ENCODE results near the gene HAS3.
"Not testable (repeated sequence)": the region's sequence is repeated elsewhere in the genome, so short reads cannot be mapped to it uniquely, and the experiment has no call there.

The HAS3 gene

DNA sequence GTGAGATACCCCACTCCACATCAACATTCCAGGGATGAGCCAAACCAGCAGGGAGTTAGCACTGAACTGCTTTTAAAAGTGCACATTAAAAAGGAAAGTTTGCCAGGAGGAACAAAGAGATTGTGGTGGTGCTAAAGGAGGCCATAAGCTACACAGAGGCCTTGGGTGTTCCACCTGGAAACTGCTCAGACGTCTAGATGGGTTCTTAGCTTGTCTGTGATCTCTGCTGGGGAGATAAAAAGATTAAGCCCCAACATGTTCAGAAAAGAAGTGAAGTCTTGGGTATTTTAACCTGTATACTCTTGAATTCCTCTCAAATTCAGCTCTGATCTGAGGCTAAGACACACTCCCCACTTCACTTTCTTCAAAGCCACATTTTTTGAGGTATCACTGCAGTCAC lies 10.4 kb downstream of the HAS3 start:
- no peak for DNase-seq (ENCODE audit: low read depth in 4 of 4, low spot score in 1 of 4)

DNA sequence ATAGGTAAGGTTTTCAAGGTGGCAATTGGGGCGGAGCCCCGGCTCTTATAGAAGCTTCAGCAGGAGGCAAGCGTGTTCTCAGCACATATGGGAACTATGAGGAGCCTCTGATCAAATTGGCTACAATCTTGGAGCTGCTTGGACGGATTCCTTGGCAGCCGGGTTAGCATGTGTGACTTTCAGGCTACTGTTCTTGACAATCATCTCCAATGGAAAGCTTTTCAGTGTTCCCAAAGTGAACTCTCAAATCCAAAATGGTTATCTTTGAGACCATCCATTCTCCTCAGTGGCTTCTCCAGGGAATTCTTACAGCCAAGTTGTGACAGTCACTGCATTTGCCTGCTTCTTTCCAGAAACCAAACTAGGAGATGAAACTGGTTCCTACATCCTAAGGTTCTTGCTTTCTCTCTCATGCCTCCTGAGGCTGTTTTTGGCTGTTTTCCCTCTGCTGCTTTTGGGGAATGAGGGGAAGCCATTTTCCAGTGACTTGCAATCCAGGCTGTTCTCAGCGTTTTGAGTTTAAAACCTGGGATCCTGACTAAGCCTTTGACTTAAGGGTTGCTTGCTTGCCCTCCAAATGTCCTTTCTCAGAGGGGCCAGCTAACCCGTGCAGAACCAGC lies 10.9 kb downstream of the HAS3 start:
- no peak for DNase-seq (ENCODE audit: low read depth in 4 of 4, low spot score in 1 of 4)

DNA sequence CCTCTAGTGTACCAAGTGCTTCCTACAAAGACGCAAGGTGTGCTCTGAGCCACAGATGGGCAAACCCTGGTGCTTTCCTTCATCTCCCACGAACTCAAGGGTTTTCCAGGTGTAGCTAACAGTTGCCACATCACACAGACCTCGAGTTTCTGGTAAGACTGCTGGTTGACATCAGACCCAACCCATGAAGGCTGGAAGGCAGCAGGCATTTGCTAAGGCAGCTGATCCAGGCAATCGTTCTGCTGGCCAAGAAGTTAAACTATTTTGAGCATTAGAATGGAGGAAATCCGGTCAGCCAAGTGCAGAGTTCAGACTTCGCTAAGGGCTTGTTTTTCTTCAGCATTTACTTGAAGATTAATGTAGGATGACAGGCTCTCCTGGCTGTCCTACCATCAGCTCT lies 11.5 kb downstream of the HAS3 start:
- DNase-seq (ENCODE audit: low read depth in 4 of 4, low spot score in 1 of 4): no peak

DNA sequence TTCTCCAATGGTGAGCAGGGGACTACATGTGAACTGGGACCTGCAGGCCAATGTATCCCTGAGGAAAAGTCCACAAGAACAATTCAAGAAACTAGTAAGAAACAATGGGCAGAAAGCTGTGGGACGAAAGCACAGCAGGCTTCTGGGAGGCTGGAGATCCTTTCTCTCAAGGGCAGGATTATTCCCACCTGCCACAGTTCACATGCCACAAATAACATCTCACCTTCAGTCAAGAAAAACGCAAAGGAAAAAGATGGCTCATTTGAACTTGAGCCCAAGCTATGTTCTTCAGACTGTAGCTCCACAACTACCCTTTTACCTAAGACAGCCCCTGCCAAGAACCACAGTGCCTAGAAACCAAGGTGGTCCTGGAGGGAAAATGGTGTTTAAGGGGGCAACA lies 13.0 kb downstream of the HAS3 start:
- no peak for DNase-seq (ENCODE audit: low read depth in 4 of 4, low spot score in 1 of 4)

DNA sequence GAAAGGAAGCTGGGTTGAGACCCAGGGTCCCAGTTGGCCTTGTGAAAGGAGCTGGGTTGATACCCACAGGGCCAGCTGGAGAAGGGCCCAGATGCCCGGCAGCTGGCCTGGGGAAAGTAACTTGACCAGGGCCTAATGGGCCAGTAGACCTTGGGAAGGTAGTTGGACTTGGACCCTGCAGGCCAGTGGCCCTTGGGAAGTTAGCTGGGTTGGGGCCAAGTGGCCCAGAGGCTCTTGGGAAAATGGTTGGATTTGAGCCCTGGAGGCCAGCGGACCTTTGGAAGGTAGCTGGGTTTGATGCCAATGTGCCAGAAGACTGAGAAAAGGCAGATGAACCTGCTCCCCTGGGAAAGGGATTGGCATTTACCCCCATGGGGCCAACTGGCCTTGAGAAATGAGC lies 13.5 kb downstream of the HAS3 start:
- DNase-seq (ENCODE audit: low read depth in 4 of 4, low spot score in 1 of 4): no peak

DNA sequence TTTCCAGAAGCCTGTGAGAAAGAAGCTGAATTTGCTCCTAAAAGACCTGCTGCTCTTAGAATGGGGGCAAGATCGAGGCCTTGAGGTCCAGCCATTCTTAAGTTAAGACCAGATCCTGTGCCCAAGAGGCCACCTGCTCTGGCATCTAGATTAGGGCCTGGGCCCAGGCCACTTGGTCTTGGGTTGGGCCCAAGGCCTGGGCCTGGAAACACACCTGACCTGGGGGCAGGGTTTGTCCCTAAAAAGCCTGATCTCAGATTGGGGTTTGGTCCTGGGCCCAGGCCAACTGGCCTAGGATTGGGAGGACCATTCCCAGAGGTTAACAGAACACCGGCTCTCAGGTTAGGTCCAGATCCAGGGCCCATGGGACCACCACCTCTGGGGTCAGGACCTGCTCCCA lies 14.1 kb downstream of the HAS3 start:
- no peak for DNase-seq (ENCODE audit: low read depth in 4 of 4, low spot score in 1 of 4)

DNA sequence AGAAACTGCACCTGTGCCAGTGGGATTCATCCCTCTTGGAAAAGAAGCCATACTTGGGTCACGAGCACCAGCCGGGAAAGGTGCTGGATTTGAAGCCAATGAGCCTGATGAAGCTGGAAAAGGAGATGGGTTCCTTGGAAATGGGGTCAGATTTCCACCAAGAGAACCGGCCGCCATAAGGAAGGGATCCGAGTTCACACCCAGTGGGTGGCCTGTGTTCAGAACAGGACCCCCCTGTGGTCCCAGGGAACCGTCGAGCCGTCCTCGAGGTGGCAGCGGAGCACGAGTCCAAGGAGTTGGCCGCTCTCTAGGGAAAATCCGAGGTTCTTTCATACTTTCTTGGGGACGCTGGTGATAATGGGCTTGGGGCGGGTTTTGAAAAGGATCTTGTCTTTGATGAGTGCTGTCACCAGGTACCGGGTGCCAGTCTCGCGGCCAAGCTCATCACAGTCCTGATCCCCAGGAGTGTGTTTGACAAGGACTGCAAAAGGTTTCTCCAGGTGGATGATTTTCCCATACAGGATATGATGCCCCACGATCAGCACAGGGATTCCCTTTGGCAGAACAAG lies 14.7 kb downstream of the HAS3 start:
- no peak for DNase-seq (ENCODE audit: low read depth in 4 of 4, low spot score in 1 of 4)

DNA sequence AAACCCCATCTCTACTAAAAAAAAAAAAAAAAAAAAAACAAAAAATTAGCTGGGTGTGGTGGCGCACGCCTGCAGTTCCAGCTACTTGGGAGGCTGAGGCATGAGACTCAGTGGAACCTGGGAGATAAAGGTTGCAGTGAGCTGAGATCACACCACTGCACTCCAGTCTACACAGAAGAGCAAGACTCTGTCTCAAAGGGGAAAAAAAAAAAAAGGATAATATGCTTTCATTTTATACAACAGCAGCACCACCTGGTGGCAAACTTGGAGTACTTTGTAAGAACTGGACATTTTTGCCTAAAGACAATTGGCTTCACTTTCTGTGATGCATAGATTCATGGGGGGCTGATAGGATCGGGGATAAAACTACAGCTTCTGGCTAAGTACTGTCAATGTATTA lies 18.5 kb downstream of the HAS3 start:
- peak; percentile 26 to 47 (median 40) for DNase-seq (ENCODE audit: low read depth in 4 of 4, low spot score in 1 of 4)

DNA sequence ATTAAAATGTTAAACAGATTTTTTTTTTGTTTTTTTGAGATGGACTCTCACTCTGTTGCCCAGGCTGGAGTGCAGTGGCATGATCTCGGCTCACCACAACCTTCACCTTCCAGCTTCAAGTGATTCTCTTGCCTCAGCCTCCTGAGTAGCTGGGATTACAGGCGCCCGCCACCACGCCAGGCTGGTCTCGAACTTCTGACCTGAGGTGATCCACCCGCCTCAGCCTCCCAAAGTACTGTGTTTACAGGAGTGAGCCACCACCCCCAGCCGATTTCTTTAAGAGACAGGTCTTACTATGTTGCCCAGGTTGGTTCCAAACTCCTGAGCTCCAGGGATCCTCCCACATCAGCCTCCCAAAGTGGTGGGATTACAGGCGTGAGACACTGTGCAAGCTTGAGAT lies 19.0 kb downstream of the HAS3 start:
- DNase-seq (ENCODE audit: low read depth in 4 of 4, low spot score in 1 of 4): not testable (repeated sequence)

DNA sequence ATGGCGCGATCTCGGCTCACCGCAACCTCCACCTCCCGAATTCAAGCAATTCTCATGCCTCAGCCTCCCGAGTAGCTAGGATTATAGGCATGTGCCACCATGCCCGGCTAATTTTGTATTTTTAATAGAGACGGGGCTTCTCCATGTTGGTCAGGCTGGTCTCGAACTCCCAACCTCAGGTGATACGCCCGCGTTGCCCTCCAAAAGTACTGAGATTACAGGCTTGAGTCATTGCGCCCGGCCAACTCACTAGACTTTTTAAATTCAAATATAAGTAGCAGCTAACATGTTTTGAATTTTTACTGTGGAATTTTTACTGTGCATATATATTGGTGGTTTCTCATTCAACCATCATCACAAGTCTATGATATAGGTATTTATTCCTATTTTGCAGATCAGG lies 19.5 kb downstream of the HAS3 start:
- not testable (repeated sequence) for DNase-seq (ENCODE audit: low read depth in 4 of 4, low spot score in 1 of 4)

DNA sequence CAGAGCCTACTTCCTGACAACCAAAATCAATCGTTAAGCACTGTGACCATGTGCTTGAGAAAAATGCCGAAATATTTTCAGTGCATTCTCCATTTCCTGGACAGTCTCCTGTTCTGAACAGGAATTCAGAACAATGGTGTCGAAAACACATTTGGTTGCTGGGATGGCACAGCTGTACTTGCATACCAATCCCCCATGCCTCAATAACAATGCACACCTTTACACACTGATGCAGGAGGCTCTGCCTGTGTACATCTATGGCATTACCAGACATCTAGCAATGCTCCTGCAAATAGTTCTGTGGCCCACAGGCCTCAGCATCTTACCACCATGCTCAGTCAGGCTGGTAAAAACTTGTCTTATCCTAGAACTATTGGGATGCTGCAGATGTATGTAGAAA lies 20.8 kb downstream of the HAS3 start:
- DNase-seq (ENCODE audit: low read depth in 4 of 4, low spot score in 1 of 4): no peak

DNA sequence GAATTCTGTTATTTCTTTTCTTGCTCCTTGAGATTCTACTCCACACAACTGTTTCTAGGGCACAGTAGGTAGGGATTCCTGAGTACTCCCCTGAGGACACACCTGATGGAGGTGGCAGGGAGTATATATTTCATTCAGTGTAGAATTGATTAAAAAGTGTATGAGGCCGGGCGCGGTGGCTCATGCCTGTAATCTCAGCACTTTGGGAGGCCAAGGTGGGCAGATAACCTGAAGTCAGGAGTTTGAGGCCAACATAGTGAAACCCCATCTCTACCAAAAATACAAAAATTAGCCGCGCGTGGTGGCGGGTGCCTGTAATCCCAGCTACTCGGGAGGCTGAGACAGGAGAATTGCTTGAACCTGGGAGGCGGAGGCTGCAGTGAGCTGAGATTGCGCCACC lies 21.3 kb downstream of the HAS3 start:
- not testable (repeated sequence) for DNase-seq (ENCODE audit: low read depth in 4 of 4, low spot score in 1 of 4)

DNA sequence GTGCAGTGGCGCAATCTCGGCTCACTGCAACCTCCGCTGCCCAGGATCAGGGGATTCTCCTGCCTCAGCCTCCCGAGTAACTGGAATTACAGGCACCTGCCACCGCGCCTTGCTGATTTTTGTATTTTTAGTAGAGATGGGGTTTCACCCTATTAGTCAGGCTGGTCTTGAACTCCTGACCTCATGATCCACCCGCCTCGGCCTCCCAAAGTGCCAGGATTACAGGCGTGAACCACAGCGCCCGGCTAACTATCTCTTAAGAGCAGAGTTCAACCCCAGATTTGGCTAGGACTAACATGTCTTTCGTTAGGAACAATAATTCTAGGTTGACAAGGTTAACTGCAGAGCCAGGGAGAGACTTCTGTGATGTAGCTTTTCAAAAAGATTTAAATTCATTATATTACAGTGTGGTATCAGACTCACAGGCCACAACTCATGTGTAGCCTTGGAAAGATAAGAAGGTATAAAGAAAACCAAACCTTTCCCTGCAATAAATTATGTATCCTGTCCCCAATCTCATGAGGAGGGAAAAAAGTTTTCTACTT lies 22.6 kb downstream of the HAS3 start:
- DNase-seq (ENCODE audit: low read depth in 4 of 4, low spot score in 1 of 4): no peak

DNA sequence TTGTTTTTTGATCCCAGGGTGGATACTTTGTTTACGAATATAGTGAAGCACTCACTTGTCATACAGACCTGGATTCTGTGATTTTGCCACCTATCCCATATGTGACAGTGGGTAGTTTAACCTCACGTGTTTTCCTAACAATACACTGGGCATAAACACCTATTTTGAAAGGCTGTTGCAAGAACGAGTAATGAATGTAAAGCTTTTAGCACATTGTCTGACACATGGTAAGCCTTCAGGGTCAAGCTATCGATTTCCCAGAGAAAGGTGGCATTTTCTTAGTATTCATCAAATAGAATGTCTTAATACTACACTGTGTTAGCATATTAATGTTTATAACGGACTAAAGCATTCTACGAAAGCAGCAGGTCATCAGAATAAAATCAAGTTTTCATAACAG lies 25.0 kb downstream of the HAS3 start:
- no peak for DNase-seq (ENCODE audit: low read depth in 4 of 4, low spot score in 1 of 4)

DNA sequence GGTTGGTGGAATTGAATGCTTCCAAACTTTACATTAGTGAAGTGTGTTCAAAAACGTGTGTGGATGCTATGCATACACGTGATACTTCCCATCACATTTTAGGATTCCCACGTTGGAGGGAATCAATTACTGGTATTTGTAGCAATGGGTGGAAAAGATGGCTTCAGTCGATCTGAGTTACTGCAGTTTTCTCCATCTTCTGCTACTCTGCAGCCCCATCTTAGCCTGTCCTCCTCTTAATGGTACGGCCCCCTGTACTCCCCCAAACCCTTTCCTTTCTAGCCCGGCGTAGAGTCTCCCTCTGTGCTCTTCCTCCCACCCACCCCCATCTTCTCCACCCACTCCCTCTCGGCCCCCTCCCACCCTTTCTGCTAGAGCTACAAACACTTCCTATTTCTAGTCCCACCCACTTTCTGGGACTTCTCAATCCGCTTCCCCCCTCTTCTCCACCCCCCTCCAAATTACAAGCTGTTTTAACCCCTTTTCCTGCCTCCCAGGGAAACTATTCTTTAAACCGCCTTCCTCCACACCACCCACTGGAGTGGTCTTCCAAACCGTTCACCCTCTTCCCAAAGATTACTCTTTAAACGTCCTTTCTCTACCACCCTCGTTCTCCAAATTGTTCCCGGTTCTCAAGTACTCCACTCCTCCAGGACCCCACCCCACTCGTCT lies 25.9 kb downstream of the HAS3 start:
- no peak for DNase-seq (ENCODE audit: low read depth in 4 of 4, low spot score in 1 of 4)

DNA sequence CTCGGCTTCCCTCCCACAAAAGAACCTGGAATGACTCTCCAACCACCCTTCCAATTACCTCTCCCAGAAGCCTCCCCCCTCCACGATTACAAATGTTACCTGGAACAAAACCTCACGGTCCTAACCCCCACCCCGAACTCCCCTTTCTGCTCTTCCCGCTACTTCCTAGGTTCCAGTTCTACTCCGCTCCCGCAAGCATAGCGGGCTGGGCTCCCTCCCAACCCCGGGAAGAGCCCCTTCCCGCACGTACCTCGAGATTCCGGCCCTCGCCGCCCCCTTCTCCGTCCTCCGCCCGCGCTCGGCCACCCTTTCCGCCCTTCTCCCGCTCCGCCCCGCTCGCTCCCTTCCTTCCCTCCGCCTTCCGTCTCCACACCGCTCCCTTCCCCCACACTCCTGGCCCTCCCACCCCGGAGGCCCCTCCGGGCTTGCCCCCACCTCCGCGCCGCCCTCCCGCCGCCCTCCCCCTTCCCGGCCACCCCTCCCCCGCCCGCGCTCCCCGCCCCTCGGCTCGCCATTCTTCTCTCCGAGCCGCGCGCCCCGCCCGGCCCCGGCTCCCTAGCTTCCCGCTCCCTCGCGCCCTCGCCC lies 26.5 kb downstream of the HAS3 start:
- DNase-seq (ENCODE audit: low read depth in 4 of 4, low spot score in 1 of 4): peak; percentile 49 to 85 (median 68)

DNA sequence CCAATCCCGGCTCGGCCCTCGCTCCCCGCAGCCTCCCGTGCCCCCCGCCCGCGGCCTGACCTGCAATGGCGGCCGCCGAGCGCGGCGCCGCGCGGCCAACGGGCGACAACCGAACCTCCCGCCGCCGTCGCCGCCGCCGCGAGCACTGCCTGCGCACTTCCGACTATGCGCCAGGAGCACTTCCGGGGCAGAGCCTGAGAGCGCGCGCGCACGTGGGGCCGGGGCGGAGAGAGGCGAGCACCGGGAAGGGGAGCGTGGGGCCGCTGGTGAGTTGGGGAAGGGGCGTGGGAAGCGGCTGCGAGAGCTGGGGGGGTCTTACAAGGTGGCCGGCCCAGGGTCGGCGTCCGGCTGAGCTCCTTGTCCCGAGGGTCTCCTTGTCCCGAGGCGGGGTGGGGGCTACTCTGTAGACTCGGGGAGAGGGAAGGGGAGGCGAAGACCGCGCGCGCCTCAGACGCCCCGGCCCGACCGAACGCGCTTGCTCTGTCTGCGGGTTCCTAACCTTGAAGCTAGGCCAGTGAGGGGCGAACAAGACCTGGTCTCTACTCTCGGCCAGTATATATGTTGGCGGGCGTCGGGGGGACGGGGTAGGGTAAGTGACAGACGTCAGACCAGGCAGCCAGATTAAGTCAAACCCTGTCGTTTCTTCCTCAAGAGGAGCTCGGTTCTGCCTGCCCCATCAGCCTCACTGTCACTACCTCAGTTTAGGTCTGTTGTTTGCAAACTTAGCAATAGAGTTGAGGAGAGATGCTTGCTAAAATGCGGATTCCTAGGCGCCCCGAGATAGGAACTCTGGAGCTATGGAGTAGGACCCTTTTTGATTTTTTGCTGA lies 27.2 kb downstream of the HAS3 start, which contains the start of the genes CHTF8 and UTP4:
CHTF8 (minus strand) TSS at position 165 of the 829 bp plus-strand sequence. CDS start 11,130 bp downstream, outside the sequence.
UTP4 (plus strand) TSS at position 226 of the 829 bp plus-strand sequence. CDS start 811 bp downstream, outside the sequence.
- peak; percentile 80 to 83 (median 81) for DNase-seq (ENCODE audit: low read depth in 4 of 4, low spot score in 1 of 4)

DNA sequence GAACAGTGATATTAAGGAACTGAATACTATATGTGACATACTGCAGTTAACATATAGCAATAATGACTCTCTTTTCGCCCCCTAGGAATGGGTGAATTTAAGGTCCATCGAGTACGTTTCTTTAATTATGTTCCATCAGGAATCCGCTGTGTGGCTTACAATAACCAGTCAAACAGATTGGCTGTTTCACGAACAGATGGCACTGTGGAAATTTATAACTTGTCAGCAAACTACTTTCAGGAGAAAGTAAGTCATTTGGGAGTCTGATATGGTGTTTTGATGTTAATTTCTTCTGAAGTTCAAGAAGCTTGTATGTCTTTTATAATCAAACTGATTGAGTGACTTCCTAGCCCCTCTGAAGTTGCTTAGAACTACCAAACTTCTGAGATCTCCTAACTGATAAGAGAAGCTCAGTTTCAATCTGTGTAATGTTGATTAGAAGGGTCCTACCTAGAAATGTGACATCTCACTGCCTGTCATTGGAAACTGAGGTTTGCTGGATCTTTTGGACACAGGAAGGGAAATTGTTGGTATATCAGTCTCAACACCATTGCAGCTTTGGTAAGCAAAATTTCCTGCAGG lies 28.0 kb downstream of the HAS3 start:
- no peak for DNase-seq (ENCODE audit: low read depth in 4 of 4, low spot score in 1 of 4)

DNA sequence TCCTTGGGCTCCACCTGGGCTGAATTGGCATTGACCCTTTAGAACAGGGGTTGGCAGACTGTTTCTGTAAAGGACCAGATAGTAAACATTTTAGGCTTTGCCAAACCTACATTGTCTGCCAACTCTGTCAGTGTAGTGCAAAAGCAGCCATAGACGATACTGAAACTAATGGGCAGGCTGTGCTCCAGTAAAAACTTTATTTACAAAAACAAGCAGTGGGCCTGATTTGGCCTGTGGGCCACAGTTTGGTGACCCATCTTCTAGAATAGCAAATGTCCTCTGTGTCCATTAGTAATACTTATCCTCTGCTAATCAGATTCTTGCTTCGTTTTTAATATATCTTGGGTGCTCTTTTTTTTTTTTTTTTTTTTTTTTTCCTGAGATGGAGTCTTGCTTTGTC lies 33.2 kb downstream of the HAS3 start:
- DNase-seq (ENCODE audit: low read depth in 4 of 4, low spot score in 1 of 4): no peak

DNA sequence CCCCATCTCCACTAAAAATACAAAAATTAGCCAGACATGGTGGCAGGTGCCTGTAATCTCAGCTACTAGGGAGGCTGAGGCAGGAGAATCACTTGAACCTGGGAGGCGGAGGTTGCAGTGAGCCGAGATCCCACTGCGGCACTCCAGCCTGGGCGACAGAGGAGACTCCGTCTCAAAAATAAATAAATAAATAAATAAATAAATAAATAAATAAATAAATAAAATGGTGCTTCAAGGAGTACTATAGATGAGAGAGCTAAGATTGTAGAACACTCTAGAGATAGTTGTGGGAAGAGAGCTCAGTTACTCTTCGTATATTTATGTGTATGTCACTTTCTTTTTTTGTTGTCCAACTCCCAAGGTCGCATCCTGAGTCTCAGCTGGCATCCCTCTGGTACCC lies 34.0 kb downstream of the HAS3 start:
- not testable (repeated sequence) for DNase-seq (ENCODE audit: low read depth in 4 of 4, low spot score in 1 of 4)

DNA sequence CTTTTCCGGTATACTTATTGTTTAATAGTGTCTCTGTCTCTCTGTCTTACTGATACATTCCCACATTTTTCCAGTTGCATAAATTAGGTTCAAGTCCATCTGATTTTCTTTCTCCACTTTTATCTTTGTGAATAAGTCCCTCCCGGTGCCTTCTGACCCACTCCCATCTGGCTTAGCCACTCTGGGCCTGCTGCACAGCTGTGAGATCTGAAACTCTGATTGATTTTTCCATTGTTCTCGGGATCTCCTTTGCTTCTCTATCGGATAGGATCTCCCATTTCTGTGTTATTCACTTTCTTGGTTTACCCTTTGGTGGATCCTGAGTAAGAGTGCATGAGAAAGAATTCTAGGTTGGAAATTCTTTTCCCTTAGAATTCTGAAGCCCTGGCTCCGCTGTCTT lies 35.6 kb downstream of the HAS3 start:
- DNase-seq (ENCODE audit: low read depth in 4 of 4, low spot score in 1 of 4): no peak

Data from stimulated activated CD4-positive, alpha-beta T cell treated with anti-CD3 and anti-CD28 coated beads, Interleukin-1b, Interleukin-23, amount 100 ng/mL, for 24 hours (primary cell).